HepG2 (cell line): ENCODE data around the gene SMG7. TPM values are rescaled to one million over a fixed set of nuclear protein-coding genes. Genes with fewer than 3 reads are reported as not detected.

ENCODE experiments used
- AKNA ChIP-seq: sonication (generic); formaldehyde crosslinking; IDR thresholded peaks from 2 replicates; pipeline ENCODE4 v1.4.0; 2020; ENCODE audit warnings: missing genetic modification reagents, borderline replicate concordance
- ATF2 ChIP-seq: sonication (generic); formaldehyde crosslinking; IDR thresholded peaks from 2 replicates; pipeline ENCODE4 v1.4.0; 2020; ENCODE audit warnings: missing genetic modification reagents
- ATRX ChIP-seq: sonication (generic); formaldehyde crosslinking; IDR thresholded peaks from 2 replicates; pipeline ENCODE4 v1.4.0; 2020; ENCODE audit warnings: missing genetic modification reagents, borderline replicate concordance
- JUND ChIP-seq: sonication (generic); formaldehyde crosslinking; IDR thresholded peaks from 2 replicates; pipeline ENCODE4 v1.8.0; 2022; ENCODE audit warnings: mild to moderate bottlenecking, missing genetic modification reagents
- NAIF1 ChIP-seq: sonication (generic); formaldehyde crosslinking; IDR thresholded peaks from 2 replicates; pipeline ENCODE4 v1.5.0; 2020; ENCODE audit warnings: mild to moderate bottlenecking, missing genetic modification reagents, borderline replicate concordance
- NFKB2 ChIP-seq: sonication (generic); formaldehyde crosslinking; IDR thresholded peaks from 2 replicates; pipeline ENCODE4 v1.4.0; 2020; ENCODE audit warnings: missing genetic modification reagents, borderline replicate concordance
- NR2C2 ChIP-seq: sonication (generic); formaldehyde crosslinking; IDR thresholded peaks from 2 replicates; pipeline ENCODE4 v1.4.0; 2020; ENCODE audit warnings: missing genetic modification reagents, mild to moderate bottlenecking, moderate library complexity, borderline replicate concordance
- PBX2 ChIP-seq: IDR thresholded peaks from 2 replicates; pipeline ENCODE4 v1.6.1; 2016; ENCODE audit warnings: control low read depth
- SP1 ChIP-seq, 2 experiments: fragments of 450-650 bp in 1 of 2; sonication (generic) in 1 of 2; formaldehyde crosslinking in 1 of 2; IDR thresholded peaks; 2 replicates each; pipeline versions ENCODE4 v1.4.0 to v1.6.1; 2016 to 2020; ENCODE audit warnings: missing genetic modification reagents in 1 of 2
- XBP1 ChIP-seq: sonication (generic); formaldehyde crosslinking; IDR thresholded peaks from 2 replicates; pipeline ENCODE4 v1.5.0; 2020; ENCODE audit warnings: missing genetic modification reagents
- ZGPAT ChIP-seq: IDR thresholded peaks from 2 replicates; pipeline ENCODE4 v1.6.1; 2016; ENCODE audit warnings: mild to moderate bottlenecking
- ZNF263 ChIP-seq: sonication (generic); formaldehyde crosslinking; IDR thresholded peaks from 2 replicates; pipeline ENCODE4 v1.4.0; 2020; ENCODE audit warnings: missing genetic modification reagents
- ZNF513 ChIP-seq: sonication (generic); formaldehyde crosslinking; conservative IDR thresholded peaks from 2 replicates; pipeline ENCODE4 v1.5.0; 2020; ENCODE audit warnings: missing genetic modification reagents
- ZNF567 ChIP-seq: sonication (generic); formaldehyde crosslinking; IDR thresholded peaks from 2 replicates; pipeline ENCODE4 v1.8.1; 2023; ENCODE audit warnings: mild to moderate bottlenecking, missing genetic modification reagents, borderline replicate concordance
- ZNF615 ChIP-seq: sonication (generic); formaldehyde crosslinking; IDR thresholded peaks from 2 replicates; pipeline ENCODE4 v1.5.0; 2020; ENCODE audit warnings: mild to moderate bottlenecking, missing genetic modification reagents, borderline replicate concordance
- polyA plus RNA-seq, 8 experiments: library from polyadenylated mRNA; depleted of rRNA in 3 of 8; stranded (reverse) in 7 of 8; unstranded in 1 of 8; fragments of >200 nt; fragmentation: Illumina TruSeq in 4 of 8; extraction: Trizol in 4 of 8; gene quantifications; 2 replicates each; pipeline versions ENCODE4 v1.2.1 to v1.2.3, GENCODE V29; 2011 to 2016; ENCODE audit warnings: low read depth in 4 of 8, missing spikeins in 1 of 8, mixed read lengths in 1 of 8; ENCODE audit not compliant: insufficient read depth in 1 of 8
- total RNA-seq, 5 experiments: library from RNA; depleted of rRNA; stranded (reverse); fragments of >200 nt; fragmentation: Illumina TruSeq; extraction: Trizol; gene quantifications; 2 replicates each; pipeline ENCODE4 v1.2.3, GENCODE V29; 2016; ENCODE audit warnings: low read depth in 1 of 5

SMG7 gene
- total and polyA plus RNA-seq, 2 of the 13 experiments (the other 11 are each of a cell fraction or from before 2014, with no cell fraction given) = 14.9 to 27.9 TPM

GRCh38 chr1:183471743-183472487, 384 bp upstream of the SMG7 start (continued):
- TF ChIP-seq NFKB2 (peak; percentile 21; the same call in 1 of the 2 replicates), ZNF567 (CRISPR knock-in tag) (peak; percentile 69; the same call in 1 of the 2 replicates), PBX2 (CRISPR knock-in tag) (0 out of 2 replicates have a peak, but pooled peaks have one; percentile 11), ZNF263 (peak; percentile 51; the same call in 1 of the 2 replicates), JUND (no peak), SP1 (IDR thresholded peaks at IDR 0.05) (peak; percentile 77), SP1 (CRISPR knock-in tag; IDR thresholded peaks at IDR 0.05) (peak; percentile 79), NR2C2 (CRISPR knock-in tag) (peak; percentile 79), ZGPAT (CRISPR knock-in tag) (peak; percentile 59), ZNF513 (CRISPR knock-in tag) (0 out of 2 replicates have a peak, but pooled peaks have one; percentile 20), NAIF1 (peak; percentile 18; the same call in 1 of the 2 replicates), ATF2 (CRISPR knock-in tag) (no peak; the same call in 1 of the 2 replicates), AKNA (CRISPR knock-in tag) (no peak), ATRX (CRISPR knock-in tag) (no peak), ZNF615 (CRISPR knock-in tag) (no peak), XBP1 (CRISPR knock-in tag) (no peak)
